Measurements from ENCODE around the gene TFF3. TPM values are rescaled to one million over a fixed set of nuclear protein-coding genes. Genes with fewer than 3 reads are reported as not detected.

Gene TFF3
- total and polyA plus RNA-seq, 2 donors from 2014 or later = 10.0 to 22.4 TPM

GRCh38 chr21:42299324-42300044, 15.7 kb downstream of the TFF3 start:
- no peaks in the 10 kb centered on the region for H3K9me3 ChIP-seq (ENCODE audit: control insufficient read depth in 2 of 3, insufficient read depth in 1 of 3, low read length in 3 of 3)
- H3K27me3 ChIP-seq (ENCODE audit: control insufficient read depth, insufficient read depth, low read length) = no peaks in the 10 kb centered on the region
- no peak overlapping the region for H3K27ac ChIP-seq (ENCODE audit: low read depth in 2 of 2, low read length in 2 of 2)
- no peaks in the 10 kb centered on the region for H3K4me1 ChIP-seq (ENCODE audit: control insufficient read depth in 2 of 3, insufficient read depth in 2 of 3, low read depth in 1 of 3, low read length in 3 of 3)
- TF ChIP-seq CTCF (IDR thresholded peaks at IDR 0.05; ENCODE audit: borderline replicate concordance, extremely low read depth, insufficient read depth) = no peak
- FAIRE-seq (no peak), DNase-seq (peak in 1 of 5 donors; percentile 72)
- H3K9ac ChIP-seq (ENCODE audit: low read length in 3 of 3) = no peak overlapping the region
- intact Hi-C loops (cut with DNase I) = no loop called here
- H3K36me3 ChIP-seq (ENCODE audit: control insufficient read depth in 2 of 3, insufficient read depth in 3 of 3, low read length in 3 of 3) = no peaks in the 10 kb centered on the region
- H3K4me3 ChIP-seq (ENCODE audit: low read length in 3 of 3) = no peak overlapping the region

DNA sequence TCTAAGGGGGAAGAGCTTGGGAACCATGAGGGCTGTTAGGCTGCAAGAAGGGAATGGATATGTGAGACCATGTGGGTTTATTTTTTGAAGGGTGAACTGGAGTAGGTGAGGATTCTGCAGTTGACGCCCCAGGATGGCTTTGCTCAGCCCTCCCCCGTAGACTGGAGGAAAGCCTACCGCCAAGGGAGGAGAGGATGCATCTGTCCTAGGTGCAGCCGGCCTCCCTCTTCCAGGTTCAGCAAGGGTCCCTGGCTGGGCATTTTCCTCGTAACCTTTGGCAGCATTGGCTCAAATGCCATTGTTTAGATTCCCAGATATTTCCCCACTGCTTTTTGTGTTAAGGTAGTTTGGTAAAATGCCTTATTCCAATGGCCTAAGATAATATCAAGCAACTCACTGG, 16.6 kb downstream of the TFF3 start:
- FAIRE-seq = no peak
- Histone ChIP-seq H3K27ac (ENCODE audit: low read depth in 2 of 2, low read length in 2 of 2) (no peak overlapping the region), H3K9me3 (ENCODE audit: control insufficient read depth in 2 of 3, insufficient read depth in 1 of 3, low read length in 3 of 3) (peaks cover 0 to under 1% (median 0%) of the 10 kb centered on the region in 3 donors), H3K4me1 (ENCODE audit: control insufficient read depth in 2 of 3, insufficient read depth in 2 of 3, low read depth in 1 of 3, low read length in 3 of 3) (no peaks in the 10 kb centered on the region), H3K4me3 (ENCODE audit: low read length in 3 of 3) (no peak overlapping the region), H3K27me3 (ENCODE audit: control insufficient read depth, insufficient read depth, low read length) (no peaks in the 10 kb centered on the region), H3K36me3 (ENCODE audit: control insufficient read depth in 2 of 3, insufficient read depth in 3 of 3, low read length in 3 of 3) (peaks cover 0 to under 1% (median under 1%) of the 10 kb centered on the region in 3 donors), H3K9ac (ENCODE audit: low read length in 3 of 3) (no peak overlapping the region)
- intact Hi-C loops (cut with DNase I) = no loop called here
- peak in 1 of 5 donors; percentile 41 for DNase-seq
- no peak for TF ChIP-seq CTCF (IDR thresholded peaks at IDR 0.05; ENCODE audit: borderline replicate concordance, extremely low read depth, insufficient read depth)

- no peak for TF ChIP-seq CTCF (IDR thresholded peaks at IDR 0.05; ENCODE audit: borderline replicate concordance, extremely low read depth, insufficient read depth)
- Histone ChIP-seq H3K4me1 (ENCODE audit: control insufficient read depth in 2 of 3, insufficient read depth in 2 of 3, low read depth in 1 of 3, low read length in 3 of 3) (no peaks in the 10 kb centered on the region), H3K9me3 (ENCODE audit: control insufficient read depth in 2 of 3, insufficient read depth in 1 of 3, low read length in 3 of 3) (peaks cover 0 to 4% (median 0%) of the 10 kb centered on the region in 3 donors), H3K27me3 (ENCODE audit: control insufficient read depth, insufficient read depth, low read length) (no peaks in the 10 kb centered on the region), H3K4me3 (ENCODE audit: low read length in 3 of 3) (no peak overlapping the region), H3K36me3 (ENCODE audit: control insufficient read depth in 2 of 3, insufficient read depth in 3 of 3, low read length in 3 of 3) (peaks cover 0 to 5% (median 4%) of the 10 kb centered on the region in 3 donors), H3K27ac (ENCODE audit: low read depth in 2 of 2, low read length in 2 of 2) (no peak overlapping the region), H3K9ac (ENCODE audit: low read length in 3 of 3) (no peak overlapping the region)
- DNase-seq = peak in 1 of 5 donors; percentile 39
- no peak for FAIRE-seq
- intact Hi-C loops (cut with DNase I) = no loop called here
Measured at GRCh38 chr21:42298237-42298636, 17.0 kb downstream of the TFF3 start.

Data from kidney (tissue), 14 donors.